IMR-90 (cell line): ENCODE measurements around the gene FRMPD3. TPM values are rescaled to one million over a fixed set of nuclear protein-coding genes. Genes with fewer than 3 reads are reported as not detected.

ENCODE experiments used
- ATAC-seq: fragments of 200-7000 bp; cut with Tn5 transposase; 2 replicates; pipeline ENCODE4 v1.9.1; 2020; ENCODE audit warnings: low read depth, mild to moderate bottlenecking, moderate library complexity
- BruUV-seq: library from RNA; stranded (reverse); fragments of 400-500 nt; replicated peaks from 2 replicates; lab custom pipeline; 2021; lab: Mats Ljungman, UMichigan
- CTCF ChIA-PET: fragments of 300-600 bp; formaldehyde crosslinking; extraction: SDS; loops from one replicate; lab custom pipeline; 2021; ENCODE audit warnings: antibody characterized with exemption; lab: Yijun Ruan, JAX
- POLR2A ChIA-PET: fragments of 300-600 bp; sonication (Branson Sonifier 250); formaldehyde crosslinking; loops from one replicate; lab custom pipeline; 2022; ENCODE audit warnings: antibody characterized with exemption; ENCODE audit not compliant: unreplicated experiment; lab: Charles Lee
- DNase-seq: peaks from one replicate; pipeline ENCODE4 v3.0.0; 2013
- H2AFZ ChIP-seq: replicated peaks from 2 replicates; pipeline ENCODE3; 2013; ENCODE audit warnings: low read length, mild to moderate bottlenecking; ENCODE audit not compliant: poor library complexity
- H2AK5ac ChIP-seq: 2 replicates; pipeline ENCODE4 v1.6.1; 2013; ENCODE audit warnings: low read depth, low read length, inconsistent platforms
- H2AK9ac ChIP-seq: replicated peaks from 2 replicates; pipeline ENCODE3; 2013; ENCODE audit warnings: mild to moderate bottlenecking, low read depth, low read length, moderate library complexity; ENCODE audit not compliant: poor library complexity
- H2BK120ac ChIP-seq: 2 replicates; pipeline ENCODE4 v1.6.1; 2013; ENCODE audit warnings: low read depth, low read length, inconsistent platforms
- H2BK15ac ChIP-seq: 3 replicates; pipeline ENCODE4 v1.6.1; 2013; ENCODE audit warnings: low read depth, low read length, inconsistent platforms
- H2BK20ac ChIP-seq: 2 replicates; pipeline ENCODE4 v1.6.1; 2013; ENCODE audit warnings: low read depth, mild to moderate bottlenecking, inconsistent platforms, low read length, moderate library complexity
- H2BK5ac ChIP-seq: 2 replicates; pipeline ENCODE4 v1.6.1; 2013; ENCODE audit warnings: mild to moderate bottlenecking, low read depth, low read length, inconsistent platforms; ENCODE audit not compliant: poor library complexity, severe bottlenecking
- H3K14ac ChIP-seq: replicated peaks from 2 replicates; pipeline ENCODE4 v1.6.1; 2013; ENCODE audit warnings: low read depth, low read length, inconsistent platforms
- H3K18ac ChIP-seq: 2 replicates; pipeline ENCODE4 v1.6.1; 2013; ENCODE audit warnings: low read depth, low read length, control low read depth
- H3K23ac ChIP-seq: 2 replicates; pipeline ENCODE4 v1.6.1; 2013; ENCODE audit warnings: low read depth, low read length, inconsistent platforms
- H3K27ac ChIP-seq: 2 replicates; pipeline ENCODE4 v1.5.1; 2013; ENCODE audit warnings: mild to moderate bottlenecking, control low read depth, low read length; ENCODE audit not compliant: insufficient read depth
- H3K27me3 ChIP-seq: 2 replicates; pipeline ENCODE4 v1.6.1; 2013; ENCODE audit warnings: low read length; ENCODE audit not compliant: control insufficient read depth, insufficient read depth
- H3K36me3 ChIP-seq: 2 replicates; pipeline ENCODE4 v1.6.1; 2013; ENCODE audit warnings: low read length, mixed read lengths; ENCODE audit not compliant: control insufficient read depth, insufficient read depth
- H3K4ac ChIP-seq: 2 replicates; pipeline ENCODE4 v1.6.1; 2013; ENCODE audit warnings: low read depth, low read length, inconsistent platforms
- H3K4me1 ChIP-seq: 2 replicates; pipeline ENCODE4 v1.6.1; 2013; ENCODE audit warnings: low read length, mixed read lengths; ENCODE audit not compliant: control insufficient read depth, insufficient read depth
- H3K4me2 ChIP-seq: 2 replicates; pipeline ENCODE4 v1.6.1; 2013; ENCODE audit warnings: low read depth, mild to moderate bottlenecking, control low read depth, low read length, moderate library complexity
- H3K4me3 ChIP-seq: 2 replicates; pipeline ENCODE4 v1.5.1; 2013; ENCODE audit warnings: low read depth, mild to moderate bottlenecking, control low read depth, low read length, moderate library complexity; ENCODE audit not compliant: insufficient read depth
- H3K56ac ChIP-seq: 2 replicates; pipeline ENCODE4 v1.6.1; 2013; ENCODE audit warnings: low read length, inconsistent platforms; ENCODE audit not compliant: insufficient read depth; ENCODE audit errors: extremely low read depth
- H3K79me1 ChIP-seq, 2 experiments: 2 replicates each; pipeline ENCODE4 v1.6.1; 2013; ENCODE audit warnings: low read length in 2 of 2, inconsistent platforms in 1 of 2, low read depth in 1 of 2
- H3K9ac ChIP-seq: 2 replicates; pipeline ENCODE4 v1.6.1; 2013; ENCODE audit warnings: low read depth, low read length, control low read depth
- H3K9me1 ChIP-seq: 2 replicates; pipeline ENCODE4 v1.6.1; 2013; ENCODE audit warnings: low read length, inconsistent platforms; ENCODE audit not compliant: insufficient read depth
- H3K9me3 ChIP-seq: 2 replicates; pipeline ENCODE4 v1.6.1; 2013; ENCODE audit warnings: low read length; ENCODE audit not compliant: control insufficient read depth, insufficient read depth
- H4K20me1 ChIP-seq: 2 replicates; pipeline ENCODE4 v1.6.1; 2013; ENCODE audit warnings: low read length, inconsistent platforms; ENCODE audit not compliant: insufficient read depth
- H4K5ac ChIP-seq: 2 replicates; pipeline ENCODE4 v1.6.1; 2013; ENCODE audit warnings: mild to moderate bottlenecking, low read depth, low read length, control low read depth
- H4K8ac ChIP-seq, 2 experiments: 2 replicates each; pipeline ENCODE4 v1.6.1; 2013; ENCODE audit warnings: low read depth in 2 of 2, low read length in 2 of 2, control low read depth in 1 of 2, inconsistent platforms in 1 of 2
- H4K91ac ChIP-seq: 2 replicates; pipeline ENCODE4 v1.6.1; 2013; ENCODE audit warnings: low read depth, low read length, inconsistent platforms; ENCODE audit not compliant: insufficient read depth
- BHLHE40 ChIP-seq: fragments of 150-350 bp; IDR thresholded peaks from 2 replicates; pipeline ENCODE4 v1.6.1; 2016; ENCODE audit warnings: mild to moderate bottlenecking, low read depth, low read length
- CEBPB ChIP-seq: IDR thresholded peaks from 2 replicates; pipeline ENCODE4 v1.6.1; 2012; ENCODE audit warnings: low read depth, low read length, improper control_type of control experiment
- CHD1 ChIP-seq: IDR thresholded peaks from 2 replicates; pipeline ENCODE4 v1.6.1; 2012; ENCODE audit warnings: low read depth, low read length, improper control_type of control experiment
- ELK1 ChIP-seq: fragments of 150-350 bp; IDR thresholded peaks from 2 replicates; pipeline ENCODE4 v1.6.1; 2016; ENCODE audit warnings: low read depth, mild to moderate bottlenecking, low read length, moderate library complexity, borderline replicate concordance
- FOS ChIP-seq: fragments of 150-350 bp; IDR thresholded peaks from 2 replicates; pipeline ENCODE4 v1.6.1; 2016; ENCODE audit warnings: low read depth, low read length
- MAFK ChIP-seq: IDR thresholded peaks from 2 replicates; pipeline ENCODE4 v1.6.1; 2012; ENCODE audit warnings: low read depth, low read length, improper control_type of control experiment
- MAZ ChIP-seq: IDR thresholded peaks from 2 replicates; pipeline ENCODE4 v1.6.1; 2012; ENCODE audit warnings: low read depth, mild to moderate bottlenecking, low read length, improper control_type of control experiment, moderate library complexity, borderline replicate concordance
- MXI1 ChIP-seq: IDR thresholded peaks from 2 replicates; pipeline ENCODE4 v1.6.1; 2012; ENCODE audit warnings: low read depth, mild to moderate bottlenecking, low read length, moderate library complexity, borderline replicate concordance
- NFE2L2 ChIP-seq: fragments of 150-350 bp; IDR thresholded peaks from 2 replicates; pipeline ENCODE4 v1.6.1; 2016; ENCODE audit warnings: low read depth, mild to moderate bottlenecking, low read length
- POLR2A ChIP-seq: IDR thresholded peaks from 2 replicates; pipeline ENCODE4 v1.6.1; 2012; ENCODE audit warnings: mild to moderate bottlenecking, low read depth, low read length
- RAD21 ChIP-seq: IDR thresholded peaks from 2 replicates; pipeline ENCODE4 v1.6.1; 2012; ENCODE audit warnings: low read length, improper control_type of control experiment
- RCOR1 ChIP-seq: IDR thresholded peaks from 2 replicates; pipeline ENCODE4 v1.6.1; 2012; ENCODE audit warnings: mild to moderate bottlenecking, low read length, improper control_type of control experiment; ENCODE audit not compliant: insufficient replicate concordance
- RFX5 ChIP-seq: IDR thresholded peaks from 2 replicates; pipeline ENCODE4 v1.8.0; 2012; ENCODE audit warnings: low read depth, mild to moderate bottlenecking, low read length, moderate library complexity
- SMC3 ChIP-seq: fragments of 150-350 bp; IDR thresholded peaks from 2 replicates; pipeline ENCODE4 v1.6.1; 2016; ENCODE audit warnings: low read depth, mild to moderate bottlenecking, antibody characterized with exemption, low read length, moderate library complexity
- WGBS, 2 experiments: methylation state at CpG; one replicate each; pipeline versions ENCODE4 v1.1.5 to v1.1.7; 2013; ENCODE audit warnings: missing lambda C conversion rate in 2 of 2; ENCODE audit not compliant: insufficient read length in 1 of 2; ENCODE audit errors: extremely low coverage in 2 of 2; 5-methylcytosine and 5-hydroxymethylcytosine counted together
- dilution Hi-C: fragments of 300-500 bp; cut with HindIII; formaldehyde crosslinking; loops from one replicate; pipeline ENCODE4 v1.14.3; 2018; ENCODE audit warnings: low sequenced_read_pairs; ENCODE audit not compliant: unreplicated experiment
- in situ Hi-C: fragments of 300-500 bp; cut with MboI; formaldehyde crosslinking; loops from 3 replicates; pipeline ENCODE4 v1.14.3; 2019; ENCODE audit warnings: low sequenced_read_pairs, inconsistent platforms, mixed read lengths
- intact Hi-C: fragments of 100-400 bp; cut with micrococcal nuclease; formaldehyde crosslinking; loops from 2 replicates; pipeline ENCODE4 v1.10.0; 2022
- polyA plus RNA-seq, 3 experiments: library from polyadenylated mRNA; depleted of rRNA; stranded (reverse); fragments of >200 nt; gene quantifications; 2 replicates each; pipeline ENCODE4 v1.2.3, GENCODE V29; 2012; ENCODE audit warnings: low replicate concordance in 1 of 3
- total RNA-seq: library from RNA; depleted of rRNA; stranded (reverse); fragments of >200 nt; gene quantifications from 2 replicates; pipeline ENCODE4 v1.2.3, GENCODE V29; 2012
- TF ChIP-seq, protein P1 (sequence below): fragments of 150-350 bp; IDR thresholded peaks from 2 replicates; pipeline ENCODE4 v1.6.1; 2017; ENCODE audit warnings: mild to moderate bottlenecking, antibody characterized with exemption, low read length, low read depth
- TF ChIP-seq, protein P2 (sequence below): conservative IDR thresholded peaks from 2 replicates; pipeline ENCODE4 v1.5.1; 2012; ENCODE audit warnings: mild to moderate bottlenecking, low read depth, low read length, improper control_type of control experiment

FRMPD3 gene
- total and polyA plus RNA-seq, 2 of the 4 experiments (the other 2 are of a cell fraction), result under 0.01 to 0.19 TPM

DNA sequence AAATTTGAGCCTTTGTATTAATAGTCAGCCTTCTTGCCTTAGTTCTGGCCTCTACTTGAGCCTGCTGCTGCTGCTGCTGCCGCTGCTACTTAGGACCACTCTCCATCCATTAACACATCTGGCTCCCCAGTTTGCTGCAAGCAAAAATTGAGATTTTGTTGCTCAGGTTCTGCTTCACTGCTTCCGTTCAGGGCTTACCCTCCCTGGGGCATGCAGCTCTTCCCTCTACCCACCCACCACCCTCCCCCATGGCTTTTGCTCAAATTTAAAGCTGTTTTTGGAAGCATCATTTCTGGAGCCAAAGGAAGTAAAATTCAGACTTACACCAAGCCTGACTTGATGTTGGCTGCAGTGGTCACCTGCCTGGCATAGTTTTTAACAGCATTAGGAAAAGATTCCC is 28.9 kb upstream of the FRMPD3 start:
- no peak overlapping the region for H2BK120ac ChIP-seq
- H3K18ac ChIP-seq, result no peak overlapping the region
- in situ Hi-C loops (no loop called here), dilution Hi-C loops (no loop called here), intact Hi-C loops (no loop called here)
- BruUV-seq, result no TSS peak
- peaks cover 6% of the 10 kb centered on the region for H3K27me3 ChIP-seq
- ATAC-seq, result no peak
- H3K9me1 ChIP-seq, result no peaks in the 10 kb centered on the region
- H4K20me1 ChIP-seq, result no peaks in the 10 kb centered on the region
- no peak overlapping the region for H3K4me3 ChIP-seq
- no peak for DNase-seq
- H2AFZ ChIP-seq, result no peak overlapping the region
- no peak overlapping the region for H2AK5ac ChIP-seq
- H3K4me1 ChIP-seq, result no peaks in the 10 kb centered on the region
- no peak overlapping the region for H3K9ac ChIP-seq
- H2BK15ac ChIP-seq, result no peak overlapping the region
- POLR2A ChIA-PET, result interaction anchor here (0.6 kb wide), 1 partner anchor 56 kb away, joined by 6 read pairs; no protein-coding TSS in a partner anchor
- no peaks in the 10 kb centered on the region for H3K36me3 ChIP-seq
- 40% methylated on average over 1 of the region's 2 CpGs; no CpG with 5 or more reads in 1 of the 2 experiments for WGBS, 2 experiments
- no peak overlapping the region for H3K27ac ChIP-seq
- H3K4me2 ChIP-seq, result no peak overlapping the region
- H3K4ac ChIP-seq, result no peak overlapping the region
- no peak overlapping the region for H3K23ac ChIP-seq
- no peak overlapping the region for H2BK5ac ChIP-seq
- no peak overlapping the region for H3K14ac ChIP-seq
- no peak overlapping the region for H4K8ac ChIP-seq
- H2BK20ac ChIP-seq, result no peak overlapping the region
- no peak overlapping the region for H2AK9ac ChIP-seq
- no peaks in the 10 kb centered on the region for H3K79me1 ChIP-seq
- no peak overlapping the region for H3K56ac ChIP-seq
- CTCF ChIA-PET, result no interaction called here
- H4K5ac ChIP-seq, result no peak overlapping the region
- no peaks in the 10 kb centered on the region for H3K9me3 ChIP-seq
- TF ChIP-seq BHLHE40 (no peak), MAZ (no peak), MAFK (no peak), NFE2L2 (no peak), CHD1 (no peak), MXI1 (no peak), SMC3 (no peak), RAD21 (no peak), POLR2A (no peak), ELK1 (no peak), FOS (no peak), RFX5 (no peak), CEBPB (no peak), RCOR1 (no peak)
- TF ChIP-seq, protein P1, sequence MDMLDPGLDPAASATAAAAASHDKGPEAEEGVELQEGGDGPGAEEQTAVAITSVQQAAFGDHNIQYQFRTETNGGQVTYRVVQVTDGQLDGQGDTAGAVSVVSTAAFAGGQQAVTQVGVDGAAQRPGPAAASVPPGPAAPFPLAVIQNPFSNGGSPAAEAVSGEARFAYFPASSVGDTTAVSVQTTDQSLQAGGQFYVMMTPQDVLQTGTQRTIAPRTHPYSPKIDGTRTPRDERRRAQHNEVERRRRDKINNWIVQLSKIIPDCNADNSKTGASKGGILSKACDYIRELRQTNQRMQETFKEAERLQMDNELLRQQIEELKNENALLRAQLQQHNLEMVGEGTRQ, result no peak
- TF ChIP-seq, protein P2, sequence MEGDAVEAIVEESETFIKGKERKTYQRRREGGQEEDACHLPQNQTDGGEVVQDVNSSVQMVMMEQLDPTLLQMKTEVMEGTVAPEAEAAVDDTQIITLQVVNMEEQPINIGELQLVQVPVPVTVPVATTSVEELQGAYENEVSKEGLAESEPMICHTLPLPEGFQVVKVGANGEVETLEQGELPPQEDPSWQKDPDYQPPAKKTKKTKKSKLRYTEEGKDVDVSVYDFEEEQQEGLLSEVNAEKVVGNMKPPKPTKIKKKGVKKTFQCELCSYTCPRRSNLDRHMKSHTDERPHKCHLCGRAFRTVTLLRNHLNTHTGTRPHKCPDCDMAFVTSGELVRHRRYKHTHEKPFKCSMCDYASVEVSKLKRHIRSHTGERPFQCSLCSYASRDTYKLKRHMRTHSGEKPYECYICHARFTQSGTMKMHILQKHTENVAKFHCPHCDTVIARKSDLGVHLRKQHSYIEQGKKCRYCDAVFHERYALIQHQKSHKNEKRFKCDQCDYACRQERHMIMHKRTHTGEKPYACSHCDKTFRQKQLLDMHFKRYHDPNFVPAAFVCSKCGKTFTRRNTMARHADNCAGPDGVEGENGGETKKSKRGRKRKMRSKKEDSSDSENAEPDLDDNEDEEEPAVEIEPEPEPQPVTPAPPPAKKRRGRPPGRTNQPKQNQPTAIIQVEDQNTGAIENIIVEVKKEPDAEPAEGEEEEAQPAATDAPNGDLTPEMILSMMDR, result no peak
- no peak overlapping the region for H4K91ac ChIP-seq
